Stimulated activated naive CD8-positive, alpha-beta T cell treated with anti-CD3 and anti-CD28 coated beads, Interleukin-15, Interleukin-2, amounts not matched to agents 100 ng/mL and 50 ng/mL, for 24 hours (primary cell): Measurements from ENCODE around the gene TBC1D22B.
"Not testable (repeated sequence)": the region's sequence is repeated elsewhere in the genome, so short reads cannot be mapped to it uniquely, and the experiment has no call there.

Experiments
- H3K27ac Mint-ChIP-seq: one replicate; pipeline ENCODE4 v1.8.0; 2021; ENCODE audit warnings: mild to moderate bottlenecking, mixed read lengths
- H3K27me3 Mint-ChIP-seq: one replicate; pipeline ENCODE4 v1.8.0; 2021; ENCODE audit warnings: mixed read lengths
- H3K36me3 Mint-ChIP-seq: one replicate; pipeline ENCODE4 v1.8.0; 2021; ENCODE audit warnings: low read depth, mixed read lengths
- H3K4me1 Mint-ChIP-seq: one replicate; pipeline ENCODE4 v1.8.0; 2021; ENCODE audit warnings: low read depth, mixed read lengths
- H3K4me3 Mint-ChIP-seq: one replicate; pipeline ENCODE4 v1.8.0; 2021; ENCODE audit warnings: mild to moderate bottlenecking, mixed read lengths
- H3K9me3 Mint-ChIP-seq: one replicate; pipeline ENCODE4 v1.8.0; 2021; ENCODE audit warnings: mixed read lengths

TBC1D22B gene

DNA sequence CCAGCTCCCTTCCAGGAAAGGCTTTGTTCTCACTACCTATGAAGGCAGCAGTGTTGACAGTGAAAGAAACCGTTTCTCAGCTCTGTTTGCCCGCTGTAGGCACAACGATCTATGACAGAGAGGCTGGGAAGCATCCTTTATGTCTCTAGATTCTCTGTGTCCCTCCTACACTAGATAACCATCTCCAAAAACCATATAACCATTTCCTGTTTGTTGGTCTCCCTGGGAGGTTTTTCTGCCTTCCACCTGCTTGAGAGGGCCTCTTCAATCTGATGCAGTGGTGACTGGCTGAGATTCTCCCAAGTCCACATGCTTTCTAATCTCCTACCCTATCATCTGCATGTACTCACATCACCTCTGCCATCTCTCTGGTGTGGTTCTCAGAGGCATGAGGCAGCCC lies 32.4 kb downstream of the TBC1D22B start:
- H3K27ac Mint-ChIP-seq = peak overlapping the region; percentile 2

DNA sequence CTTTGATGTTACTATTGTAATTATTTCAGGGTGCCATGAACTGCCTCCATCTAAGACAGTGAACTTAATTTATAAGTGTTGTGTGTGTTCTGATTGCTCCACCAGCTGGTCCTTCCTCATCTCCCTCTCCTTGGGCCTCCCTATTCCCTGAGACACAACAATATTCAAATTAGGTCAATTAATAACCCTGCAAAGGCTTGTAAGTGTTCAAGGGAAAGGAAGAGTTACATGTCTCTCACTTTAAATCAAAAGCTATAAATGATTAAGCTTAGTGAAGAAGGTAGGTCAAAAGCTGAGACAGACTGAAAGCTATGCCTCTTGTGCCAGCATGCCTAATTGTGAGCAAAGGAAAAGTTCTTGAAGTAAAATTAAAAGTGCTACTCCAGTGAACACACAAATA lies 35.9 kb downstream of the TBC1D22B start:
- H3K4me1 Mint-ChIP-seq = peaks cover 21% of the 10 kb centered on the region
- H3K36me3 Mint-ChIP-seq = peaks cover 72% of the 10 kb centered on the region
- no peak overlapping the region for H3K4me3 Mint-ChIP-seq
- no peaks in the 10 kb centered on the region for H3K27me3 Mint-ChIP-seq
- H3K27ac Mint-ChIP-seq = peak overlapping the region; percentile 32
- H3K9me3 Mint-ChIP-seq = no peaks in the 10 kb centered on the region

More for the DNA sequence above, 32.4 kb downstream of the TBC1D22B start:
- H3K4me1 Mint-ChIP-seq = peaks cover 32% of the 10 kb centered on the region
- no peak overlapping the region for H3K4me3 Mint-ChIP-seq
- no peaks in the 10 kb centered on the region for H3K27me3 Mint-ChIP-seq
- H3K9me3 Mint-ChIP-seq = no peaks in the 10 kb centered on the region
- H3K36me3 Mint-ChIP-seq = peaks cover 64% of the 10 kb centered on the region

- not testable (repeated sequence) for H3K27me3 Mint-ChIP-seq, H3K4me1 Mint-ChIP-seq, H3K9me3 Mint-ChIP-seq, H3K27ac Mint-ChIP-seq, H3K4me3 Mint-ChIP-seq
- H3K36me3 Mint-ChIP-seq = peaks cover 65% of the 10 kb centered on the region
Observed at GRCh38 chr6:37297637-37298036, 40.1 kb downstream of the TBC1D22B start.

DNA sequence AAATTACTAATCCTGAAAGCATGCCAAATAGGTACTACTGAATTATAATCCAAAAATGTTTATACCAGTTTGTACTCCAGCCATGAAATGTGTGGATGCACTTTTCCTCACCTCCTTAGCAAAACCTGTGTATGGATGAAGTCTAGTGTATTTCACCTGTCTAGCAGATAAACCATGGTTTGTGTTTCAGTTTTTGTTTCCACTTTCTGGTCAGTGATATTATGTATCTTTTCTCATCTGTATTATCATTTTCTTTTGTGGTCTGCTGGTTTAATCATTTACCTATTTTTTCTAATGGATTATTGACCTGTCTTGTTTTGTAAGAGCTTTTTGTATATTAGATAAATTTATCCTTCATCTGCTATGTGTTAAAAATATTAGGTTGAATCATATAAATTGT lies 41.4 kb downstream of the TBC1D22B start:
- H3K36me3 Mint-ChIP-seq = peaks cover 67% of the 10 kb centered on the region
- no peaks in the 10 kb centered on the region for H3K4me1 Mint-ChIP-seq
- H3K27ac Mint-ChIP-seq = no peak overlapping the region
- no peak overlapping the region for H3K4me3 Mint-ChIP-seq
- no peaks in the 10 kb centered on the region for H3K27me3 Mint-ChIP-seq
- no peaks in the 10 kb centered on the region for H3K9me3 Mint-ChIP-seq

GRCh38 chr6:37299990-37300389 lies 42.4 kb downstream of the TBC1D22B start:
- no peak overlapping the region for H3K4me3 Mint-ChIP-seq
- H3K4me1 Mint-ChIP-seq = no peaks in the 10 kb centered on the region
- H3K27ac Mint-ChIP-seq = no peak overlapping the region
- H3K36me3 Mint-ChIP-seq = peaks cover 68% of the 10 kb centered on the region
- H3K27me3 Mint-ChIP-seq = no peaks in the 10 kb centered on the region
- no peaks in the 10 kb centered on the region for H3K9me3 Mint-ChIP-seq

GRCh38 chr6:37302086-37302686 lies 44.6 kb downstream of the TBC1D22B start:
- Mint-ChIP-seq H3K4me3 (no peak overlapping the region), H3K27ac (no peak overlapping the region), H3K4me1 (no peaks in the 10 kb centered on the region), H3K36me3 (peaks cover 55% of the 10 kb centered on the region), H3K9me3 (no peaks in the 10 kb centered on the region), H3K27me3 (no peaks in the 10 kb centered on the region)

DNA sequence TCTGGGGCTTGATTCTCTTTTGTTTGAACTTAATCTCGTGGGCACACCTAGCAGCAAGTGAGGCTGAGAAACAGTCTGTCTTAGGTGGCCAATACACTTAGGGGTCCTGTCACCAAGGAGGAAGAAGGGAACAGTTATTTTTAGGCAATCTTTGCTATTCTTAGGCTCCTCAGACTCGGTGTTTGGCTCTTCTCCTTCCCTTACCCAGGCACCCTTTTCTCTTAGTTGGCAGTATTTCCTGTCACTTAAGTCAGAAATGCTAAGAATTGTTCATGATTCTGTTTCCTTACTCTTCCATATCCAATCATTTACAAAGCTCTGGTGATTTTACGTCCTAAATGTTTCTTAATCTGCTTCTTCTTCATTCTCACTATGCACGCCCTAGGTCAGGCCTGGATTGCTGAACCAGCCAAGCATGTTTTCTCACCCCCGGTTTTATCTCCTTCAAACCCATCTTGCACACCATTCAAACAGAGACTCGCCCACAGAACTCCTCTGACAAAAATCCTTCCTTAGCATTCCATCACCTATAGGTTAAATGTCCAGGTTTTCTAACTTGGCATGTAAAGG lies 45.6 kb downstream of the TBC1D22B start:
- no peaks in the 10 kb centered on the region for H3K9me3 Mint-ChIP-seq
- H3K4me1 Mint-ChIP-seq = no peaks in the 10 kb centered on the region
- H3K4me3 Mint-ChIP-seq = no peak overlapping the region
- H3K36me3 Mint-ChIP-seq = peaks cover 45% of the 10 kb centered on the region
- H3K27me3 Mint-ChIP-seq = no peaks in the 10 kb centered on the region
- no peak overlapping the region for H3K27ac Mint-ChIP-seq

DNA sequence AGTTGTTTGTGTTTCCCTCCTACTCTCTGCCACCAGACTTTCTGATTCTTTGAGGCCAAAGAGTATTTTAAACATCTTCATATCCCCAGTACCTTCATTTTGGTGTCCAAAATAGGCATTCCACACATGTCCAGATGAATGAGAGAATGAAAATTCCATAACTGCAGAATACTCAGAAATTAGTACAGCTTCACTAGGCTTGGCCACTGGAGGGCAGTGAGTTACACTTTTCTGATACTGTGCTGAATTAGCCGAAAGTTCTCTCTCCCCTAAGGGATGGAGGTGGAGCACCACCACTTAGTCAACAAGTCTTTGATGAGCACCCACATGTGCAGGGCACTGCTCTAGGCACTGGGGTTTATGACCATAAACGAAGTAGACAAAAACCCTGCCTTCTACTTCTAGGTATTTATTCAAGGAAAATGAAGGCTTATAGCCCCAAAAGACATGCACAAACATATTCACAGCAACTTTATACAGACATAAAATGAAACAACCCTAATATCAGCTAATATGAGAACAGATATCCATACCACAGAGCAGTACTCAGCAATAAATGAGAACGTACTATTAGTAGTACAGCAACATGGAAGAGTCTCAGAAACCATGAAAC lies 46.4 kb downstream of the TBC1D22B start:
- H3K4me1 Mint-ChIP-seq = no peaks in the 10 kb centered on the region
- H3K4me3 Mint-ChIP-seq = no peak overlapping the region
- H3K9me3 Mint-ChIP-seq = no peaks in the 10 kb centered on the region
- H3K36me3 Mint-ChIP-seq = peaks cover 41% of the 10 kb centered on the region
- no peaks in the 10 kb centered on the region for H3K27me3 Mint-ChIP-seq
- no peak overlapping the region for H3K27ac Mint-ChIP-seq

- H3K27me3 Mint-ChIP-seq = no peaks in the 10 kb centered on the region
- H3K4me3 Mint-ChIP-seq = no peak overlapping the region
- no peak overlapping the region for H3K27ac Mint-ChIP-seq
- H3K9me3 Mint-ChIP-seq = no peaks in the 10 kb centered on the region
- H3K36me3 Mint-ChIP-seq = peaks cover 42% of the 10 kb centered on the region
- H3K4me1 Mint-ChIP-seq = no peaks in the 10 kb centered on the region
Observed at GRCh38 chr6:37304766-37305165, 47.2 kb downstream of the TBC1D22B start.

DNA sequence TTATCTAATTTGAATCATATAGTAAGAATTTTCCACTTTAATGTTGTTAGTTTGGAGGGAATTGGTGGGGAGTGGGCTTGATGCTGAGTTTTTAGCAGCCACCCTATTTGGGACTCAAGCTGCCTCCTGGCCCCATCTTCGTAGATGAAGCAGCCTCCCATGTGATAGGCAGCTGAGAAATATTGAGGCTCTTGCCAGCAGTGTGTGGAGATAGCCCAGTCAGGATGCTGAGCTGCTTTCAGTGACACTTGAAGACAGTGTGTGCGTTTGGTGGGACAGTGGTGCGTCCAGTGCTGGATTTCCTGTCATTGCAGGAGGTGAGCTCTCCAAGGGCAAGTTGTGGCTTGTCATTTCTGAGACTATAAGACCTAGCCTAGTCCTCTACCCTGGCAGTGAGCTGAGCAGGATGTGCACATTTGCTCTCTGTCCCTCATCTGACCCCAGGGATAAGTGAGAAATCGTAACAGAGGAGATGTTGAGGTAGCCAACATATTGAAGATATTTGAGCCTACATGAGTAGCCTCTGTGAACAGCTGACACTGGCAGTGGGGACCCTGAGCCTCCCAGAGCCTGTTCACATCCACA lies 48.4 kb downstream of the TBC1D22B start:
- H3K9me3 Mint-ChIP-seq = no peaks in the 10 kb centered on the region
- H3K4me3 Mint-ChIP-seq = no peak overlapping the region
- no peak overlapping the region for H3K27ac Mint-ChIP-seq
- peaks cover 37% of the 10 kb centered on the region for H3K36me3 Mint-ChIP-seq
- no peaks in the 10 kb centered on the region for H3K4me1 Mint-ChIP-seq
- H3K27me3 Mint-ChIP-seq = no peaks in the 10 kb centered on the region

- Mint-ChIP-seq H3K9me3 (no peaks in the 10 kb centered on the region), H3K4me3 (no peak overlapping the region), H3K27me3 (no peaks in the 10 kb centered on the region), H3K27ac (no peak overlapping the region), H3K36me3 (peaks cover 36% of the 10 kb centered on the region), H3K4me1 (no peaks in the 10 kb centered on the region)
Observed at GRCh38 chr6:37306624-37307222, 49.2 kb downstream of the TBC1D22B start.

DNA sequence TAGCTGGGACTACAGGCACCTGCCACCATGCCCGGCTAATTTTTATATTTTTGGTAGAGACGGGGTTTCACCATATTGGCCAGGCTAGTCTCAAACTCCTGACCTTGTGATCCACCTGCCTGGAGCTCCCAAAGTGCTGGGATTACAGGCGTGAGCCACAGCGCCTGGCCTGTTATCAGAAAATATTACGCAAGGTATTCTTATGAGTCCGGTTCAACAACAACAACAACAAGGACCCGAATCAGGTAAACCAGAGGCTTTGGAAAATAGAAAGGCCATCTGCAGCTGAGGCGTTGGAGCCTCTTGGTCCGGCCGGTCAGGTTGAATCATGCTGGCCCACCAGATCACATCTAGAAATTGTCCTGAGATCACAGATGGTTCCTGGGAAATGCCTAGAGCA lies 49.9 kb downstream of the TBC1D22B start:
- not testable (repeated sequence) for H3K27me3 Mint-ChIP-seq, H3K9me3 Mint-ChIP-seq, H3K4me3 Mint-ChIP-seq, H3K4me1 Mint-ChIP-seq, H3K27ac Mint-ChIP-seq
- peaks cover 29% of the 10 kb centered on the region for H3K36me3 Mint-ChIP-seq

DNA sequence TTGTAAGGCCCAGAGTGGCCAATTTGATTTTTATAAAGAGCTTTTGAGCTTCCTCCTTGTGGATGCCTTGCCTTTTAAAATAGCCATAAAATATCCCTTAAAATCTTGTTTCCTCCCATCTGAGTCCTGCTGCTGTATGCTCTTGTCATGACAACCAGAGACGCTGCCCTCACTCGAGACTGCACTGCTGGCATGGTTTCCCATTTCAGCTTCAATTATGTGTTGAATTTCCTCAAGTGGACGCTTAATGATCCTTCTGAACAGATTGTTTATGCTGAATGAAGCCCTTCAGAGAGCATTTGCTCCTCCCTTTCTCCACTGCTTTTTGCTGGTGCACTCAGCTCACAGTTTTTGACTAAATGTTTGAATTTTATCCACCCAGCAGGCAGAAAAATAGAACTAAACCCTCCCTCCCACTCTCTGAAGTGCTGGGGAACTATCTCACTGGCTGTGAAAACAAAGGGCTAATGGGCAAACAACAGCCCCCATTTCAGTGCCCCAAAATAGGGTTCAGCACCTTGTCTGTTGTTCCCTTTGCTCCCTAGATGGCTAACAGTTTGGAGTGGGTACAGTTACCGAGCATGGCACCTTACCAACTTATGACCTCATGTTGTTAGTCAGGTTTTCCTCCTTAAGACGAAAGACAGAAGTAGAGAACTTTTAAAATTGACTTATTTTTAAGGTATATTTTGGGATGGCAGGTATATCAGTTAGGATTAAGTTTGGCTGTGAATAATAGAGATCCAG lies 50.7 kb downstream of the TBC1D22B start:
- H3K4me1 Mint-ChIP-seq = no peaks in the 10 kb centered on the region
- no peaks in the 10 kb centered on the region for H3K9me3 Mint-ChIP-seq
- no peaks in the 10 kb centered on the region for H3K27me3 Mint-ChIP-seq
- H3K4me3 Mint-ChIP-seq = no peak overlapping the region
- peaks cover 23% of the 10 kb centered on the region for H3K36me3 Mint-ChIP-seq
- H3K27ac Mint-ChIP-seq = peak overlapping the region; percentile 8

- peaks cover 22% of the 10 kb centered on the region for H3K36me3 Mint-ChIP-seq
- no peak overlapping the region for H3K4me3 Mint-ChIP-seq
- no peaks in the 10 kb centered on the region for H3K27me3 Mint-ChIP-seq
- no peaks in the 10 kb centered on the region for H3K4me1 Mint-ChIP-seq
- no peaks in the 10 kb centered on the region for H3K9me3 Mint-ChIP-seq
- H3K27ac Mint-ChIP-seq = no peak overlapping the region
Observed at GRCh38 chr6:37309046-37309445, 51.5 kb downstream of the TBC1D22B start.

DNA sequence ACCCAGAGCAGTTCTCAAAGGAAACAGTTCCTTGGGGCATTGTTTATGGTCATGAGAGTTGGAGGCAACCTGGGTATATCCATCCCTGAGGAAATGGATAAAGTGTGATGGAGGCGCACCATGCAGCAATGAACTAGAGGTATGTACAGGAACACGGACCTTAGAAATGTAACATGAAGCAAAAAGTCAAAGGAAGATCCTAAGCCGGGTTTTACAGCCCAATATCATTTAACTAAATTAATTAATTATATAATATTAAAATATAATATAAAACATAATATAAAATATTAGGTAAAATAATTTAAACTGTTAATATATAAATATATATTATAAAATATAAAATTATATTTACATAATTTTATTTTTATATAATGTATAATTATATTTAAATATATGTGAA lies 52.1 kb downstream of the TBC1D22B start:
- peaks cover 1% of the 10 kb centered on the region for H3K4me1 Mint-ChIP-seq
- H3K36me3 Mint-ChIP-seq = peaks cover 23% of the 10 kb centered on the region
- H3K9me3 Mint-ChIP-seq = no peaks in the 10 kb centered on the region
- H3K27ac Mint-ChIP-seq = no peak overlapping the region
- H3K4me3 Mint-ChIP-seq = no peak overlapping the region
- no peaks in the 10 kb centered on the region for H3K27me3 Mint-ChIP-seq
